Dedifferentiated amniotic fluid mesenchymal stem cell (primary cell): ENCODE data around the gene NOVA1.

Experiments used
- DNase-seq: peaks from one replicate; pipeline ENCODE4 v3.0.0-alpha.2; 2016; ENCODE audit errors: extremely low spot score

The NOVA1 gene

GRCh38 chr14:26448181-26448855 lies 149.5 kb downstream of the NOVA1 start:
- DNase-seq, result no peak

- DNase-seq, result no peak
Observed at GRCh38 chr14:26444822-26445221, 153.0 kb downstream of the NOVA1 start.

- no peak for DNase-seq
Observed at GRCh38 chr14:26443654-26444053, 154.2 kb downstream of the NOVA1 start.

- no peak for DNase-seq
Observed at GRCh38 chr14:26429205-26429604, 168.6 kb downstream of the NOVA1 start.

GRCh38 chr14:26427097-26427496 lies 170.7 kb downstream of the NOVA1 start:
- DNase-seq, result no peak

GRCh38 chr14:26424537-26424936 lies 173.3 kb downstream of the NOVA1 start:
- no peak for DNase-seq

GRCh38 chr14:26415618-26416123 lies 182.2 kb downstream of the NOVA1 start:
- no peak for DNase-seq

GRCh38 chr14:26414926-26415325 lies 182.9 kb downstream of the NOVA1 start:
- no peak for DNase-seq

GRCh38 chr14:26414103-26414502 lies 183.7 kb downstream of the NOVA1 start:
- DNase-seq, result no peak

- no peak for DNase-seq
Observed at GRCh38 chr14:26412421-26412820, 185.4 kb downstream of the NOVA1 start.

GRCh38 chr14:26410189-26410685 lies 187.6 kb downstream of the NOVA1 start:
- DNase-seq, result no peak

GRCh38 chr14:26404927-26405326 lies 192.9 kb downstream of the NOVA1 start:
- no peak for DNase-seq

- no peak for DNase-seq
Observed at GRCh38 chr14:26403760-26404159, 194.1 kb downstream of the NOVA1 start.

- no peak for DNase-seq
Observed at GRCh38 chr14:26402126-26402525, 195.7 kb downstream of the NOVA1 start.

GRCh38 chr14:26401179-26401968 lies 196.5 kb downstream of the NOVA1 start:
- no peak for DNase-seq

GRCh38 chr14:26400373-26400772 lies 197.5 kb downstream of the NOVA1 start:
- no peak for DNase-seq

GRCh38 chr14:26398616-26399015 lies 199.2 kb downstream of the NOVA1 start:
- no peak for DNase-seq
